Activated T-cell treated with anti-CD3 and anti-CD28 coated beads, Interleukin-2, amount 50 U/mL, for 24 hours (primary cell): ENCODE data around the gene MRPL20.
A peak's percentile ranks its signal among the peaks of the same experiment; 100 is the strongest.

Source experiments
- DNase-seq: peaks from one replicate; pipeline ENCODE4 v3.0.0-alpha.2; 2020
- H3K27ac Mint-ChIP-seq: 2 replicates; pipeline ENCODE4 v1.8.0; 2020; ENCODE audit warnings: mild to moderate bottlenecking, mixed read lengths
- H3K27me3 Mint-ChIP-seq: 2 replicates; pipeline ENCODE4 v1.8.0; 2020; ENCODE audit warnings: mixed read lengths
- H3K36me3 Mint-ChIP-seq: 2 replicates; pipeline ENCODE4 v1.8.0; 2020; ENCODE audit warnings: low read depth, mixed read lengths
- H3K4me1 Mint-ChIP-seq: 2 replicates; pipeline ENCODE4 v1.8.0; 2020; ENCODE audit warnings: low read depth, mixed read lengths
- H3K4me3 Mint-ChIP-seq: 2 replicates; pipeline ENCODE4 v1.8.0; 2020; ENCODE audit warnings: mild to moderate bottlenecking, moderate library complexity, mixed read lengths
- H3K9me3 Mint-ChIP-seq: 2 replicates; pipeline ENCODE4 v1.8.0; 2020; ENCODE audit warnings: mixed read lengths

Gene MRPL20

GRCh38 chr1:1440262-1441001, 33.3 kb upstream of the MRPL20 start:
- no peak overlapping the region for H3K27ac Mint-ChIP-seq
- H3K4me3 Mint-ChIP-seq = no peak overlapping the region
- DNase-seq = no peak
- H3K9me3 Mint-ChIP-seq = no peaks in the 10 kb centered on the region
- H3K4me1 Mint-ChIP-seq = peaks cover 8% of the 10 kb centered on the region
- no peaks in the 10 kb centered on the region for H3K36me3 Mint-ChIP-seq
- peaks cover 23% of the 10 kb centered on the region for H3K27me3 Mint-ChIP-seq

GRCh38 chr1:1439546-1440261, 32.6 kb upstream of the MRPL20 start:
- H3K27ac Mint-ChIP-seq = no peak overlapping the region
- peaks cover 30% of the 10 kb centered on the region for H3K27me3 Mint-ChIP-seq
- H3K4me3 Mint-ChIP-seq = no peak overlapping the region
- no peak for DNase-seq
- H3K9me3 Mint-ChIP-seq = no peaks in the 10 kb centered on the region
- no peaks in the 10 kb centered on the region for H3K36me3 Mint-ChIP-seq
- peaks cover 13% of the 10 kb centered on the region for H3K4me1 Mint-ChIP-seq

GRCh38 chr1:1438531-1439381, 31.7 kb upstream of the MRPL20 start:
- Mint-ChIP-seq H3K4me1 (peaks cover 18% of the 10 kb centered on the region), H3K9me3 (no peaks in the 10 kb centered on the region), H3K27me3 (peaks cover 33% of the 10 kb centered on the region), H3K4me3 (no peak overlapping the region), H3K36me3 (no peaks in the 10 kb centered on the region), H3K27ac (no peak overlapping the region)
- no peak for DNase-seq

GRCh38 chr1:1437904-1438376, 30.8 kb upstream of the MRPL20 start:
- no peaks in the 10 kb centered on the region for H3K9me3 Mint-ChIP-seq
- no peak overlapping the region for H3K4me3 Mint-ChIP-seq
- DNase-seq = no peak
- no peak overlapping the region for H3K27ac Mint-ChIP-seq
- peaks cover 22% of the 10 kb centered on the region for H3K4me1 Mint-ChIP-seq
- peaks cover 33% of the 10 kb centered on the region for H3K27me3 Mint-ChIP-seq
- no peaks in the 10 kb centered on the region for H3K36me3 Mint-ChIP-seq

- Mint-ChIP-seq H3K27me3 (peaks cover 36% of the 10 kb centered on the region), H3K36me3 (no peaks in the 10 kb centered on the region), H3K4me1 (peaks cover 22% of the 10 kb centered on the region), H3K4me3 (no peak overlapping the region), H3K27ac (no peak overlapping the region), H3K9me3 (no peaks in the 10 kb centered on the region)
- no peak for DNase-seq
These were observed 30.2 kb upstream of the MRPL20 start for GRCh38 chr1:1437033-1437903.

- Mint-ChIP-seq H3K9me3 (no peaks in the 10 kb centered on the region), H3K4me3 (no peak overlapping the region), H3K36me3 (no peaks in the 10 kb centered on the region), H3K4me1 (peaks cover 22% of the 10 kb centered on the region), H3K27me3 (peaks cover 41% of the 10 kb centered on the region), H3K27ac (no peak overlapping the region)
- DNase-seq = no peak
These were observed 29.5 kb upstream of the MRPL20 start for GRCh38 chr1:1436630-1437032.

- Mint-ChIP-seq H3K4me1 (peaks cover 22% of the 10 kb centered on the region), H3K36me3 (no peaks in the 10 kb centered on the region), H3K9me3 (no peaks in the 10 kb centered on the region), H3K27me3 (peaks cover 44% of the 10 kb centered on the region), H3K4me3 (peak overlapping the region; percentile 25), H3K27ac (no peak overlapping the region)
- no peak for DNase-seq
These were observed 29.0 kb upstream of the MRPL20 start for GRCh38 chr1:1435911-1436629.

GRCh38 chr1:1435106-1435903, 28.2 kb upstream of the MRPL20 start, which contains the start of gene VWA1:
VWA1 (plus strand) TSS chr1:1435690; CDS start chr1:1435749, 59 bp downstream.
- DNase-seq = peak; percentile 80
- no peaks in the 10 kb centered on the region for H3K36me3 Mint-ChIP-seq
- H3K9me3 Mint-ChIP-seq = no peaks in the 10 kb centered on the region
- no peak within 1 kb of the TSS for H3K27ac Mint-ChIP-seq
- H3K4me3 Mint-ChIP-seq = peak within 1 kb of the TSS; percentile 36
- H3K4me1 Mint-ChIP-seq = peaks cover 18% of the 10 kb centered on the region
- H3K27me3 Mint-ChIP-seq = peaks cover 39% of the 10 kb centered on the region

GRCh38 chr1:1434824-1435105, 27.7 kb upstream of the MRPL20 start:
- H3K27me3 Mint-ChIP-seq = peaks cover 44% of the 10 kb centered on the region
- peak overlapping the region; percentile 36 for H3K4me3 Mint-ChIP-seq

GRCh38 chr1:1434131-1434823, 27.2 kb upstream of the MRPL20 start:
- no peaks in the 10 kb centered on the region for H3K36me3 Mint-ChIP-seq
- H3K27me3 Mint-ChIP-seq = peaks cover 49% of the 10 kb centered on the region
- H3K4me3 Mint-ChIP-seq = no peak overlapping the region
- no peak overlapping the region for H3K27ac Mint-ChIP-seq
- no peak for DNase-seq
- peaks cover 18% of the 10 kb centered on the region for H3K4me1 Mint-ChIP-seq
- no peaks in the 10 kb centered on the region for H3K9me3 Mint-ChIP-seq

More at GRCh38 chr1:1434824-1435105, 27.7 kb upstream of the MRPL20 start:
- Mint-ChIP-seq H3K9me3 (no peaks in the 10 kb centered on the region), H3K27ac (no peak overlapping the region), H3K36me3 (no peaks in the 10 kb centered on the region), H3K4me1 (peaks cover 18% of the 10 kb centered on the region)
- DNase-seq = no peak

- Mint-ChIP-seq H3K4me1 (peaks cover 18% of the 10 kb centered on the region), H3K36me3 (no peaks in the 10 kb centered on the region), H3K27me3 (peaks cover 49% of the 10 kb centered on the region), H3K27ac (peak overlapping the region; percentile 80), H3K4me3 (peak overlapping the region; percentile 51), H3K9me3 (no peaks in the 10 kb centered on the region)
- peak; percentile 70 for DNase-seq
These were observed 26.7 kb upstream of the MRPL20 start for GRCh38 chr1:1433804-1434130.

GRCh38 chr1:1432951-1433803, 26.1 kb upstream of the MRPL20 start:
- Mint-ChIP-seq H3K36me3 (no peaks in the 10 kb centered on the region), H3K9me3 (no peaks in the 10 kb centered on the region), H3K27ac (peak overlapping the region; percentile 80), H3K4me3 (peak overlapping the region; percentile 51), H3K27me3 (peaks cover 48% of the 10 kb centered on the region), H3K4me1 (peaks cover 18% of the 10 kb centered on the region)
- no peak for DNase-seq
